BJ (cell line): ENCODE data around the gene LYSMD3. TPM values are rescaled to one million over a fixed set of nuclear protein-coding genes. Genes with fewer than 3 reads are reported as not detected.

Experiments
- CTCF ChIA-PET: fragments of 350-600 bp; formaldehyde crosslinking; extraction: SDS; loops from one replicate; lab custom pipeline; 2021; ENCODE audit warnings: antibody characterized with exemption, inconsistent platforms; lab: Yijun Ruan, JAX
- POLR2A ChIA-PET: fragments of 300-600 bp; sonication (Branson Sonifier 250); formaldehyde crosslinking; extraction: SDS; loops from one replicate; lab custom pipeline; 2021; ENCODE audit warnings: antibody characterized with exemption; lab: Charles Lee
- DNase-seq: peaks from one replicate; pipeline ENCODE4 v3.0.0-alpha.2; 2011; ENCODE audit warnings: low read depth
- H3K27me3 ChIP-seq: 2 replicates; pipeline ENCODE4 v1.6.0; 2011; ENCODE audit warnings: low read length; ENCODE audit not compliant: control insufficient read depth, insufficient read depth
- H3K36me3 ChIP-seq: 2 replicates; pipeline ENCODE4 v1.5.1; 2011; ENCODE audit warnings: low read length; ENCODE audit not compliant: control insufficient read depth, insufficient read depth
- H3K4me3 ChIP-seq: 2 replicates; pipeline ENCODE4 v1.5.1; 2011; ENCODE audit warnings: low read depth, mild to moderate bottlenecking, control low read depth, low read length
- CTCF ChIP-seq: IDR thresholded peaks from 2 replicates; pipeline ENCODE4 v1.5.1; 2011; ENCODE audit warnings: low read depth, mild to moderate bottlenecking, control low read depth, inconsistent platforms, low read length, moderate library complexity; ENCODE audit not compliant: insufficient read depth
- polyA plus RNA-seq: library from polyadenylated mRNA; depleted of rRNA; stranded (reverse); fragments of >200 nt; gene quantifications from 2 replicates; pipeline ENCODE4 v1.2.3, GENCODE V29; 2011

LYSMD3 gene
- polyA plus RNA-seq, 1 experiment, result 5.5 TPM

- H3K4me3 ChIP-seq, result no peak overlapping the region
- no peak for TF ChIP-seq CTCF
- ChIA-PET CTCF (no interaction called here), POLR2A (no interaction called here)
- no peaks in the 10 kb centered on the region for H3K36me3 ChIP-seq
- no peak for DNase-seq
- H3K27me3 ChIP-seq, result peaks cover 13% of the 10 kb centered on the region
These were observed 25.1 kb upstream of the LYSMD3 start for GRCh38 chr5:90554358-90555006.

- Histone ChIP-seq H3K27me3 (peaks cover 12% of the 10 kb centered on the region), H3K36me3 (no peaks in the 10 kb centered on the region), H3K4me3 (no peak overlapping the region)
- POLR2A ChIA-PET, result no interaction called here
- no peak for TF ChIP-seq CTCF
- CTCF ChIA-PET, result no interaction called here
- no peak for DNase-seq
These were observed 24.3 kb upstream of the LYSMD3 start for GRCh38 chr5:90553711-90554110.

- Histone ChIP-seq H3K27me3 (peaks cover 3% of the 10 kb centered on the region), H3K4me3 (no peak overlapping the region), H3K36me3 (no peaks in the 10 kb centered on the region)
- ChIA-PET CTCF (no interaction called here), POLR2A (no interaction called here)
- no peak for TF ChIP-seq CTCF
- DNase-seq, result no peak
These were observed 22.0 kb upstream of the LYSMD3 start for GRCh38 chr5:90551376-90551775.

GRCh38 chr5:90550963-90551362 is 21.6 kb upstream of the LYSMD3 start:
- POLR2A ChIA-PET, result no interaction called here
- no peak for DNase-seq
- Histone ChIP-seq H3K4me3 (no peak overlapping the region), H3K27me3 (peaks cover 3% of the 10 kb centered on the region), H3K36me3 (no peaks in the 10 kb centered on the region)
- no peak for TF ChIP-seq CTCF
- CTCF ChIA-PET, result no interaction called here

- POLR2A ChIA-PET, result interaction anchor here (0.6 kb wide), 1 partner anchor 1425 kb away, joined by 4 read pairs; no protein-coding TSS in a partner anchor
- no peaks in the 10 kb centered on the region for H3K36me3 ChIP-seq
- CTCF ChIA-PET, result no interaction called here
These were observed 20.4 kb upstream of the LYSMD3 start for GRCh38 chr5:90549729-90550275.

More at GRCh38 chr5:90549729-90550275, 20.4 kb upstream of the LYSMD3 start:
- Histone ChIP-seq H3K27me3 (peaks cover 3% of the 10 kb centered on the region), H3K4me3 (no peak overlapping the region)
- DNase-seq, result no peak
- TF ChIP-seq CTCF, result no peak
